ENCODE data around the gene LBHD2.
"Not testable (repeated sequence)": the region's sequence is repeated elsewhere in the genome, so short reads cannot be mapped to it uniquely, and the experiment has no call there.

The LBHD2 gene

DNA sequence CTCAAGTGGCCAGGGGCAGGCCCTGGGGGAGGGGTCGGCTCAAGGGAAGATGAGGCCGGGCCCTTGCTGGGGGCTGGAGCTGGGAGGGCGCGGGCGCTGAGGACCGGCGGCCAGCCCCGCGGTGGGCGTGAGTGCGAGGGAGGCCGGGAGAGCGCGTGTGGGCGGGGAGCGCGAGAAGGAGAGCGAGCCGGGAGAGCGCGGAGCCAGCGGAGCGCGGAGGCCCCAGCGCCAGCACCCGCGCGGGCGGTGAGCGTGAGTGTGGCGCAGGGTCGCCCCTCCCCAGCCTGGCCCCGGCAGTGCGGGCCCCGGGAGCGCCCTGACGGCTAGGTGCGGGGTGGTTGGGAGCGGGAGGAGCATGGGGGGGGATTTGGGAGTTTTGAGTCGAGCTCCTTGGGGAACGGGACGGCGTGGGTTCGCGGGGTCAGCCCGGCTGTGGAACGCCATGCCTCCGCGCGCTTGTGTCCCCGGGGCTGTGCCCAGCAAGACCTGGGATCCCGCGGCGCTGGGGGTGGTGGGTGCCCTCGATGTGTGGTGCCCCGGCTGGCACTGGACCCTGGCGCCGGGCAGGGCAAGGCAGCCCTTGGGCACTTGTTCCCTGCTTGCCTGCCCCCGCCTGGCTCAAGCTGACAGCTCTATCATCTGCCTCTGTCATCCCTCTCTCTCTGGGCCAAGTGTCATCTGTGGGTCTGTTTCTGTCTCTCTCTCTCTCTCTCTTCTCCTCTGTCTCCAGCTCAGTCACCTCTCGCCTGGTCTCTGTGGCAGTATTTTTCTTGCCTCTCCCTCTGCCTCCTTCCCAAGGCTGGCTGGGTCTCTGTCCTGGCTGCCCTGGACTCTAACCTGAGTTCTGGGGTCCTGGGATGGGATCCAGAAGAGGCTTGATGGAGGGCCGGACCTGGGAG is at the start of gene LBHD2:
Gene LBHD2 (plus strand): TSS at position 190 of the 899 bp plus-strand sequence. CDS start 1,803 bp downstream, outside the sequence.
- in situ Hi-C loops (cut with MboI; ENCODE audit: low sequenced_read_pairs), result no loop called here

GRCh38 chr14:103041464-103041863 is 42.5 kb upstream of the LBHD2 start:
- in situ Hi-C loops (cut with MboI; ENCODE audit: low sequenced_read_pairs), result no loop called here

DNA sequence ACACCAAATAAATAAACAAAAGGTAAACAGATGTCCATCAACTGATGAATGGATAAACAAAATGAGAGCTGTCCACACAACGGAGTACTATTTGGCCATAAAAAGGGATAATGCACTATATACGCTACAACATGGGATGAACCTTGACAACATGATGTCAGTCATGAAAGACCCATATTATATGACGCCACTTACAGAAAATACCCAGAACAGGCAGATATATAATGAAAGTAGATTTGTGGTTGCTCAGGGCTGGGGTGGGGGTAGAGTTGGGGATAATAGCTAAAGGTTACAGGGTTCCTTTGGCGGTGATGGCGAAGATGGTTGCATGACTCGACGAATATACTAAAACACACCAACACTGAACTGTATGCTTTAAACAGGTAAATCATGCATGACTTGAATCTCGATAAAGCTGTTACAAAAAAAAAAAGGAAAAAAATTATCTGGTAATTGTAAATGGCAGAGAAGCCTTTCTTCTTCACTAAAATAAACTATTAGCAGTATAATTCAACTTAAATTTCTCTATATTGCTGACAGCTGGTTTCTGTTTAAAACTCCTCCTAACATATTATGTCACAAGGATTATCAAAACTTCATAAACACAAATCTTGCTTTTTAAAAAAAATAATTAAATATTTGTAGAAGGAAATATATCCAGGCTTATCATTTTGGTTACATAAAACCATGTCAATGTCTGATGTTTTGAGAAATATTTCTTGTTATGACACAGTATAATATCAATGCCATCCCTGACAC is 40.6 kb upstream of the LBHD2 start:
- in situ Hi-C loops (cut with MboI; ENCODE audit: low sequenced_read_pairs), result no loop called here

DNA sequence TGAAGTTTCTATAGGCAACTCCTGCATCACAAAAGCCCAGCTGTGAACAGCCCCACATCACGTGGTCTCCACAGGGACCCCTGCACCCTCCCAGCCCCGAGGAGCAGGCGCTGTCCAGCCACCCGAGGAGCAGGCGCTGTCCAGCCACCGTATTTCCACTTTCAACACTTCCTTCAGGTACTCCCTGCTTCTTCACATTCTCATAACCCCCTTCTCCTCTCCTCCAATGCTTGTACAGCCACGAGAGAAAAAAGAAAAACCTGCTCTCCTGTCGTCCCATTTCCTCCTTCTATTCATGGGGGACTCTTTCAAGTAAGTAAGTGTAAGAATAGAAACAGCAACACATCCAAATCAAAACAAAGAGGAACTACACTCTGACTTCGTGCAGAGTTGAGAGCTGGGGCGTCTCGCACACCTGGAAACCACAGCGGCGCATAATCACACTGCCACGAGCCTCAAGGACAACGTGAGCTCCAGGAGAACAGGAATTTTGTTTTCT is 38.6 kb upstream of the LBHD2 start:
- in situ Hi-C loops (cut with MboI; ENCODE audit: low sequenced_read_pairs), result no loop called here

DNA sequence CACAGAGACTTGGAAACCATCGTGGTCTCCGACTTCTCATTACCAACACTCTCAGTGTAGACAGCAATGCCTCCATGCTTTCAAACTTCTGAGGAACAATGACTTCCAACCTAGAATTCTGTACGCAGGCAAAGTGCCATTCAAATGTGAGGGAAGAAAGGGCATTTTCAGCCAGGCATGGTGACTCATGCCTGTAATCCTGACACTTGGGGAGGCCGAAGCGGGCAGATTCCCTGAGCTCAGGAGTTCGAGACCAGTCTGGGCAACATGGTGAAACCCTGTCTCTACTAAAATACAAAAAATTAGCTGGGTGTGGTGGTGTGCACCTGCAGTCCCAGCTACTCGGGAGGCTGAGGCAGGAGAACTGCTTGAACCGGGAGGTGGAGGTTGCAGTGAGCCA is 36.6 kb upstream of the LBHD2 start:
- in situ Hi-C loops (cut with MboI; ENCODE audit: low sequenced_read_pairs), result not testable (repeated sequence)

DNA sequence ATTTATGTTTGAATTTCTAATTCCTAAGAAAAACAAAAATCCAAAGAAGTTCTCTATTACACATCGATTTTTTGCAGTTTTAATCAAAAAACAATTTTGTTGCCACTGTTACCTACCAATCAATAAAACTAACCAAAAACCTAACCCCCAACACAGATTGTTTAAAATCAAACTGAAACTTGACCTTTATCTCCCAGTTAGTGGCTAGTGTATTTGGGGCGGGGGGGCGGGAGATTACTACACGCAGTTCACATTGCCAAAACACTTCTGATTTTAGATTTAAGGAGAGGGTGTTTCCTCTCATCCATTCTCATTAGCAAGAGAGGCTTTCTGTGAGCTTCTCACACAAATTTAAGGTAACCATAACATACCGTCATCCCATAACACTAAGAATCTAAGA is 33.1 kb upstream of the LBHD2 start:
- in situ Hi-C loops (cut with MboI; ENCODE audit: low sequenced_read_pairs), result no loop called here

DNA sequence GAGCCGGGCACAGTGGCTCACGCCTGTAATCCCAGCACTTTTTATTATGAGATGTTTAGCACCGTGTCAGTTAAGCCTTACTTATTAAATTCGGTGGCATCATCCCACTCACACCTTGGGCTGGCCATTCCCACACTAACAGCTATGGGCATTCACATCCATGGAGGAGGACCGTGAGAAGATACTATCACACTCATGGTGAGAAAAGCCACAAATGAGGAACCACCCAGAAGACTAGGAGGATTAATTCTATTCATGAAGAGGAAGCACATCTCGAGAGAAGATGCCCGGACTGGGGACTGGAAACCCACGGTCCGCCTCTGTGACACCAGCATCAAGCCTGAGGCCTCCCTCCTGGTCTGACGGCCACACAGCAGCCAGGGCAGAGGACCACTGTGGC is 31.6 kb upstream of the LBHD2 start:
- in situ Hi-C loops (cut with MboI; ENCODE audit: low sequenced_read_pairs), result no loop called here

- in situ Hi-C loops (cut with MboI; ENCODE audit: low sequenced_read_pairs), result no loop called here
Observed at GRCh38 chr14:103055695-103056094, 28.3 kb upstream of the LBHD2 start.

DNA sequence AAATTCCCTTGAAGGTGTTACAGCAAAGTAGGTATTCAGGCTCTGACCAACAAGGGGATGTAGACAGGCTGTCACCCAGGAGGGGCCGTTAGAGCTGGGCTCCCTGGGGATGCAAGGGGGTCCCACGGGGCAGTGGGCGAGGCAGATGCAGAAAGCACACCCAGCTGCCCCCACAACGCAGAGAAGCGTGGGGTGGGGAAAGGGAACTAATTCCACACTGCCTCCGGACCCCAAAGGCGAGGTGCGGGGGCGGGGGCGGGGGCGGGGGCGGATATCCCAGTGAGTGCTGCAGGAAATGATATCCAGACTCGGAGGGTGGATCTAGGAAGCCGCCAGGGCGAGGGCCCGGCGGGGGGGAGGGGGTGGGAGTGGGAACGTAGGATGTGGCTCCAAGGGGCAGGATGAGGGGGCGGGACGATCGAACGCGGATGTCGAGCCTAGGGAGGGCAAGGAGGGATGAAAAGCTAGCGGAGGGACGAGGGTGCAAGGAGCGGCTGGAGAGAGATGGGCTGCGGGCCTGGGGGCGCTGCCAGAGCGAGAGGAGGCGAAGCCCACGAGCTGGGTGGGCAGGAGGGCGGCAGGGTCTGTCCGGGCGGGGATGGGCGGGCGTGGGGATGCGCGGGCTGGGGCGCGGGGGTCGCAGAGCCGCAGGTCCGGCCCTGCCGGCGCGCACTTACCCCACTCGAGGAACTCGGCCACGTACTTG is 27.5 kb upstream of the LBHD2 start:
- in situ Hi-C loops (cut with MboI; ENCODE audit: low sequenced_read_pairs), result no loop called here

DNA sequence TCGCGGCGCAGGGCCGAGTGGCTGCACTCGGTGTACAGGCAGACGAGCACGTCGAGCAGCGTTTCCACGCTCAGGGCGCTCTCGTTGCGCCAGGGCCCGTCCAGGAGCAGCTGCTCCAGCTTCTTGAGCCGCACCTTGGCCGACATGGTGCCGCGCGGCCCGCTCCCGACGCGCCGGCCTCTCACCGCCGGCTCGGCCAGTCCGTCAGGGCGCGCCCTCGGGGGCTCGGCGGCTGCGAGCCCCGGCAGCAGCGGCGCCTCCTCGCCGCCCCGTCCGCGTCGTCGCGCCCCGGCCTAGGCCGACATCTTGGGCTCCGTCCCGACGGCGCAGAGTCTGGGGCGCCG is 27.0 kb upstream of the LBHD2 start:
- in situ Hi-C loops (cut with MboI; ENCODE audit: low sequenced_read_pairs), result no loop called here

DNA sequence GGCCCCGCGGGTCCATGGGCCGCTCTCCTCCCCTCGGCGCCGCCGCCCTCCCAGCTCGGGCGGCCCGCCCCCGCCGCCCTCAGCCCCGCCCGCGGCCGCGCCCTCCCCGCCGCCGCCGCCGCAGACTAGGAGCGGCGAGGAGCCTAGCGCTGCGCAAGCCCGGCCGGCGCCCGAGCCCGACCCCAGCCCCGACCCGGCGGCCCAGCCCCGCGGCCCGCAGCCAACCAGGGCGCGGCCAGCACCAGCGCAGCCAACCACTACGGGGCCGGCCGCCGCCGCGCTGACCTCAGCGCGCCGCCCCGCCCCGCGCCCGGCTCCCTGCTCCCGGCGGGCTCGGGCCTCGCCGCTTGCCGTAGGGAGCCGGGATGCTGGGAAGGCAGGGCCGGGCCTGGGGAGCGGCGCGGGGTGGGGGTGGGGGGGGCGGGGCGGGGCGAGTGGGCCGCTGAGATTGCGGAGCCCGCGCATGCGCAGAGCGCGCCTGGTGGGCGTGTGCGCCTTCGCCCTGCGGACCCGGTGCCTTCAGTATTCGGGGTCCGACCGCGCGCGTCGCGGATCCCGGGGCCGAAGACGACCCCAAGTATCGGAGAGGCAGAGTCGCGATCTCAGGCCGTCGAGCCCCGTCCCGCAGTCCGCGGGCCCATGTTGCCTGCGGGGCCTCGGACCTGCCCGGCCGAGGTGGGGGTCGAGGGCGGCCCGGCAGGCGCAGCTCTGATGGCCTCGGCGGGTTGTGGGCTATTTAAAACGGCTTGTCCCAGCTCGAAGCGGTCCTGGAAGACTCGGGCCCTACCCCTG is 26.4 kb upstream of the LBHD2 start, which contains the start of gene CDC42BPB:
Gene CDC42BPB (minus strand): TSS at position 178 of the 792 bp plus-strand sequence. CDS start 376 bp downstream, outside the sequence.
- in situ Hi-C loops (cut with MboI; ENCODE audit: low sequenced_read_pairs), result no loop called here

- in situ Hi-C loops (cut with MboI; ENCODE audit: low sequenced_read_pairs), result no loop called here
Observed at GRCh38 chr14:103058164-103059055, 25.6 kb upstream of the LBHD2 start.

- in situ Hi-C loops (cut with MboI; ENCODE audit: low sequenced_read_pairs), result no loop called here
Observed at GRCh38 chr14:103059556-103059955, 24.5 kb upstream of the LBHD2 start.

GRCh38 chr14:103061482-103061976 is 22.5 kb upstream of the LBHD2 start:
- in situ Hi-C loops (cut with MboI; ENCODE audit: low sequenced_read_pairs), result no loop called here

DNA sequence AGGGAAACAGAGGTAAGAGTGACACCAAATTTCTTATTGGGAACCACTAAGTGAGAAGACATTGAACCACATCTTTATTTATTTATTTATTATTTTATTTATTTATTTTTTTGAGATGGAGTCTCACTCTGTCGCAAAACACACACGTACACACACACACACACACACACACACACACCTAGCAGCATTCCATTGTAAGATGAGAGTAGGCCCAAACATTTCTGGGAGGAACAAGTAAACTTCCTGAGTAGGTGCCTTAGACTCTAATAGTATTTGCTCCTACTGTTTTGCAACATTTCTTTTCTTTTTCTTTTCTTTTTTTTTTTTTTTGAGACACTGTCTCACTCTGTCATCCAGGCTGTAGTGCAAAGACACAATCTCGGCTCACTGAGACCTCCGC is 19.6 kb upstream of the LBHD2 start:
- in situ Hi-C loops (cut with MboI; ENCODE audit: low sequenced_read_pairs), result no loop called here

DNA sequence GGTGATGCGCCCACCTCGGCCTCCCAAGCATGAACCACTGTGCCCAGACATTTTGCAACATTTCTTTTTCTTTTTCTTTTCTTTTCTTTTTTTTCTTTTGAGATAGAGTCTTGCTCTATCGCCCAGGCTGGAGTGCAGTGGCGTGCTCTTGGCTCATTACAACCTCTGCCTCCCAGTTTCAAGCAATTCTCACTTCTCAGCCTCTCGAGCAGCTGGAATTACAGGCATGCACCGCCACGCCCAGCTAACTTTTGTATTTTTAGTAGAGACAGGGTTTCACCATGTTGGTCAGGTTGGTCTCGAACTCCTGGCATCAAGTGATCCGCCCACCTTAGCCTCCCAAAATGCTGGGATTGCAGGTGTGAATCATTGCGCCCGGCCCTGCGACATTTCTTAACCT is 19.0 kb upstream of the LBHD2 start:
- in situ Hi-C loops (cut with MboI; ENCODE audit: low sequenced_read_pairs), result no loop called here

DNA sequence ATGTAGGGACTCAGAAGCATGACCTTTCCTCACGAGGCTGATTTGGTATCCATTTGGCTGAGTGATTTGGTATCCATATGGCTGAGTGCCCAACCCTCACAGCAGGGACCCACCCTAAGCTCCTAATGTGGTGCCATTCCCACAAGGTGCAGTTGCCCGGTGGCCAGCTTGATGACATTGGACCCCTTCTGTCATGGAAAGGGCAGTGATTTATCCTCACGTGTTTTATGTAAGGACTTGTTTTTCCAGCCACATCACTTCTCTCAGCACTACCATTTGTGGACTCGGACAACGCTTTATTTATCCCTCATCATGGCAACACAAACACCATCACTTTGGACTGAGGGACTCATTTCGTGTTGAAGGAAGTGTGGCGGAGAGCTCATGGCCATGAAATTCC is 18.1 kb upstream of the LBHD2 start:
- in situ Hi-C loops (cut with MboI; ENCODE audit: low sequenced_read_pairs), result no loop called here

DNA sequence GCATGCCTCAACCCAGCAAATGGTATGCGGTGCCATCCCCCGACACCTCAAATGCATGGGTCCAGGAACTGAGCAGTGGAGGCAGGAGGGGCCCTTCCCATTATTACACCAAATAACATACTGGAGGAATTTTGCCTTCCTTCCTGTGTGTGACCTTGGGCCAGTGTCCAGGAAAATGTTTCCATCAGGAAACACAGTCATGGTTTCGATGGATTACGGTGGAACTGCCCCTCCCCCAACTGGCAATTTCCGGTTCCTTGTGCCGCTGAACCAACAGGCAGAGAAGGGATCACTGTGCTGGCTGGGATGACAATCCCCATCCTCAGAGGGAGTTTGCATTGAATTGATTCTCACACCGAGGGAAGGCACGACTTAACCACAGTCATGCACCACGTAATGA is 17.6 kb upstream of the LBHD2 start:
- in situ Hi-C loops (cut with MboI; ENCODE audit: low sequenced_read_pairs), result no loop called here

DNA sequence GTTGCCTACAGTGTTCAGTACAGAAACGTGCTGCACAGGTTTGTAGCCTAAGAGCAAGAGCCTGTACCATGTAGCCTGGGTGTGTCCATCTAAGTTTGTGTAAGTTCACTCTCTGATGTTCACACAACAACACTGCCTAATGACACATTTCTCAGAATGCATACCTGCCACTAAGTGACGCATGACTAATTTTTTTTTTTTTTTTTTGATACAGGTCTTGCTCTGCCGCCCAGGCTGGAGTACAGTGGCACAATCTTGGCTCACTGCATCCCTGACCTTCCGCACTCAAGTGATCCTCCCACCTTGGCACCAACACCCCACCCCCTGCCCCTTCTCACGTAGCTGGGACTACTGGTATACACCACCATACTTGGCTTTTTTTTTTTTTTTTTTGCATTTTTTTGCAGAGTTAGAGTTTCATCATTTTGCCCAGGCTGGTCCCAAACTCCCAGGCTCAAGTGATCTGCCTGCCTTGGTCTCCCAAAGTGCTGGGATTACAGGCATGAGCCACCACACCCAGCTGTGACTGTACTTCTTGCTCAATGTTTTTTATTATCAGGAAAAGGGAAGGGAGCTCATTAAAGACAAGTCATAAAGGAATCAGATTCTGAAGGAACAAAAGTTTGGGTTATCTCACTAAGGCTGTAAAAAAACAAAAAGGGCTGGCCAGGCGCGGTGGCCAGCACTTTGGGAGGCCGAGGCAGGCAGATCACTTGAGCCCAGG is 16.6 kb upstream of the LBHD2 start:
- in situ Hi-C loops (cut with MboI; ENCODE audit: low sequenced_read_pairs), result no loop called here

Measured in hTERT RPE-1 (cell line).